Stomach (tissue), 4 donors: ENCODE measurements around the gene EPHB6.
A peak's percentile ranks its signal among the peaks of the same experiment; 100 is the strongest.

Experiments
- CTCF ChIP-seq, 7 experiments: fragments of 450-650 bp in 4 of 7; fragments of 200-600 bp in 3 of 7; sonication (generic) in 3 of 7; IDR thresholded peaks; one replicate each; pipeline ENCODE4 v1.5.1; 2016 to 2019; ENCODE audit warnings: antibody characterized with exemption in 7 of 7, control low read depth in 2 of 7, mild to moderate bottlenecking in 1 of 7
- POLR2AphosphoS5 ChIP-seq, 3 donors: sonication (generic); formaldehyde crosslinking; IDR thresholded peaks; one replicate each; pipeline ENCODE4 v1.6.1; 2016; ENCODE audit warnings: antibody characterized with exemption in 3 of 3

- TF ChIP-seq CTCF (IDR thresholded peaks at IDR 0.05) (no peak), POLR2AphosphoS5 (IDR thresholded peaks at IDR 0.05) (peak in 2 of 3 donors; percentile 58 to 86)
Observed at GRCh38 chr7:142908921-142909890, 54.3 kb downstream of the EPHB6 start.
